ENCODE data around the gene ZNF774.

GRCh38 chr15:90375071-90375470 is 23.0 kb downstream of the ZNF774 start:
- TF ChIP-seq ZNF449 (tag by site-specific recombination; IDR thresholded peaks at IDR 0.05) (no peak), HOXA7 (CRISPR knock-in tag; IDR thresholded peaks at IDR 0.05; ENCODE audit: borderline replicate concordance) (no peak), ZNF768 (tag by site-specific recombination; IDR thresholded peaks at IDR 0.05) (no peak), ZNF24 (tag by site-specific recombination; IDR thresholded peaks at IDR 0.05) (no peak), ZNF324 (tag by site-specific recombination; IDR thresholded peaks at IDR 0.05) (no peak), KLF17 (tag by site-specific recombination; IDR thresholded peaks at IDR 0.05) (no peak), CTCF (tag by site-specific recombination; IDR thresholded peaks at IDR 0.05) (no peak), ZNF155 (tag by site-specific recombination; IDR thresholded peaks at IDR 0.05) (no peak), ZNF416 (tag by site-specific recombination; IDR thresholded peaks at IDR 0.05) (no peak), ZBTB10 (tag by site-specific recombination; IDR thresholded peaks at IDR 0.05) (no peak), ZSCAN18 (tag by site-specific recombination; IDR thresholded peaks at IDR 0.05) (no peak), ZNF350 (tag by site-specific recombination; IDR thresholded peaks at IDR 0.05) (no peak), ZIC2 (tag by site-specific recombination; IDR thresholded peaks at IDR 0.05) (no peak), ZNF138 (tag by site-specific recombination; IDR thresholded peaks at IDR 0.05; ENCODE audit: borderline replicate concordance) (no peak)
